ENCODE data around the gene ZSCAN10. TPM values are rescaled to one million over a fixed set of nuclear protein-coding genes. Genes with fewer than 3 reads are reported as not detected.
A peak's percentile ranks its signal among the peaks of the same experiment; 100 is the strongest.

The ZSCAN10 gene
- total and polyA plus RNA-seq, 9 of the 15 experiments (the other 6 are each of a cell fraction or from before 2014, with no cell fraction given) = 0.22 TPM; not detected in 8

GRCh38 chr16:3112881-3113574, 13.9 kb upstream of the ZSCAN10 start:
- H3K9me3 ChIP-seq (replicated peaks; ENCODE audit: control insufficient read depth, insufficient read depth, low read depth, low read length) = no peaks in the 10 kb centered on the region
- H3K27me3 ChIP-seq (ENCODE audit: control insufficient read depth in 2 of 2, insufficient read depth in 2 of 2, low read length in 2 of 2) = no peaks in the 10 kb centered on the region
- H3K4me3 ChIP-seq = peak overlapping the region; percentile 87
- ChIA-PET CTCF (ENCODE audit: low intra/inter-chr PET ratio) (no interaction called here), POLR2A (interaction anchor here (0.6 to 1.6 kb wide), 6 partner anchors 8 to 361 kb away, joined by 3 to 5 read pairs (median 3); no protein-coding TSS in a partner anchor)
- H3K79me2 ChIP-seq (ENCODE audit: control insufficient read depth, insufficient read depth, low read length) = peaks cover 12% of the 10 kb centered on the region
- WGBS (ENCODE audit: insufficient coverage, low coverage, missing lambda C conversion rate) = 1% methylated on average over 19 of the region's 19 CpGs
- FAIRE-seq = peak; percentile 67
- DNase-seq (ENCODE audit: extremely low read depth in 1 of 4, low spot score in 3 of 4) = peak in 2 of 4 experiments; percentile 31 to 33
- H3K9ac ChIP-seq (ENCODE audit: insufficient read depth in 1 of 2, low read depth in 2 of 2, low read length in 2 of 2) = peak overlapping the region; percentile 68 to 97
- ATAC-seq = peak; percentile 48
- H2AFZ ChIP-seq (ENCODE audit: low read depth, low read length) = peak overlapping the region; percentile 88
- peaks cover 9 to 34% of the 10 kb centered on the region in 2 experiments; a peak in 4 of 5 replicates for H3K4me1 ChIP-seq (replicated peaks in 1 of 2; ENCODE audit: control insufficient read depth in 2 of 2, insufficient read depth in 2 of 2, low read length in 2 of 2)
- in situ Hi-C loops (cut with MboI) = no loop called here
- peak overlapping the region; percentile 91 for H3K4me2 ChIP-seq (ENCODE audit: insufficient read depth, low read length)
- peaks cover 5% of the 10 kb centered on the region; the same call in 2 of the 3 replicates for H3K36me3 ChIP-seq (ENCODE audit: control insufficient read depth, insufficient read depth, low read length)
- H3K9me1 ChIP-seq (ENCODE audit: control insufficient read depth, insufficient read depth, low read length) = no peaks in the 10 kb centered on the region
- H3K27ac ChIP-seq (ENCODE audit: extremely low read depth, low read depth, low read length) = peak overlapping the region; percentile 25; the same call in 2 of the 3 replicates
- TSS peak; percentile 64 for BruUV-seq (replicated peaks)
- H4K20me1 ChIP-seq (replicated peaks; ENCODE audit: control insufficient read depth, insufficient read depth, low read length) = no peaks in the 10 kb centered on the region; the same call in 1 of the 2 replicates
- intact Hi-C loops (cut with micrococcal nuclease) = no loop called here
- TF ChIP-seq GTF3C2 (IDR thresholded peaks at IDR 0.05; ENCODE audit: borderline replicate concordance, extremely low read depth, insufficient read length) = no peak
- TF ChIP-seq NR2C2 (CRISPR knock-in tag; IDR thresholded peaks at IDR 0.05) = no peak
- TF ChIP-seq NR2C2 (tag; IDR thresholded peaks at IDR 0.05) = peak; percentile 11; the same call in 1 of the 2 replicates
- peak; percentile 94 for TF ChIP-seq PRDM10 (IDR thresholded peaks at IDR 0.05; ENCODE audit: partially characterized antibody)
- TF ChIP-seq ZBTB11 (CRISPR knock-in tag; IDR thresholded peaks at IDR 0.05) = peak in 1 of 3 experiments; percentile 7; a peak in 1 of 6 replicates
